Coronary artery (tissue), 2 donors: ENCODE results near the gene ZNF749.

Source experiments
- DNase-seq: peaks from one replicate; pipeline ENCODE4 v3.0.0-alpha.2; 2017; ENCODE audit warnings: low spot score
- H3K27ac ChIP-seq, 2 donors: fragments of 200-600 bp; sonication (generic); one replicate each; pipeline ENCODE4 v1.5.1; 2016 to 2019
- H3K4me3 ChIP-seq: fragments of 200-600 bp; sonication (generic); 2 replicates; pipeline ENCODE4 v1.5.1; 2016; ENCODE audit warnings: mild to moderate bottlenecking, moderate library complexity
- TF ChIP-seq, protein P1 (sequence below): fragments of 200-600 bp; sonication (generic); IDR thresholded peaks from one replicate; pipeline ENCODE4 v1.5.1; 2019; ENCODE audit warnings: antibody characterized with exemption

The ZNF749 gene

DNA sequence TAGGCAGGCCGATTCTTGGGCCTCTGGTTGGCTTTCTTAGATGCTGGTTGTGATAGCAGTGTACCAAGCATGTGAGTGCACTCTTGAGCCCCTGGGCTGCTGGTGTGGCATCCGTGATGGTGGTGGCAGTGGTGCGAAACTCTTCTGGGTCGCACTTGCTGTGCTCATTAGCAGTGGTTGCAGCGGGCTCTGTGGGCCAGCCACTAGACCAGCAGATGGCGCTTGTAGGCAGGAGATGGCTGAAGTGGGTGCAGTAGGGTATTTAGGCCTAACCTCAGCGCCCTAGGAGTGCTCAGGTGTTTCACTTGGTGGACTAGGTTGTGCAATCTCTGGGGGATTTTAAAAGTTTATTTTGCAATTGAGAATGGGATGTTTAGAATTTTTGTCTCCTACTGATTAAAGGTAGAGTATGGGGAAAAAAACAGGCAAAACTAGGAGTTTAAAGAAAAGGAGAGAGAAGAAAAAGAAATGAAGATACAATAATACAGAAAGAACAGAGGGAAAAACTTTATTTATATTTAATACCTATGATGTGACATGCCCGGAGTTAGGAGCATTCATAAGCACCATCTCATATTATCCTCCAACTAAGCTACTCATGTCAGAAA is 28.5 kb upstream of the ZNF749 start:
- no peak for DNase-seq
- Histone ChIP-seq H3K27ac (no peak overlapping the region), H3K4me3 (no peak overlapping the region)
- TF ChIP-seq, protein P1, sequence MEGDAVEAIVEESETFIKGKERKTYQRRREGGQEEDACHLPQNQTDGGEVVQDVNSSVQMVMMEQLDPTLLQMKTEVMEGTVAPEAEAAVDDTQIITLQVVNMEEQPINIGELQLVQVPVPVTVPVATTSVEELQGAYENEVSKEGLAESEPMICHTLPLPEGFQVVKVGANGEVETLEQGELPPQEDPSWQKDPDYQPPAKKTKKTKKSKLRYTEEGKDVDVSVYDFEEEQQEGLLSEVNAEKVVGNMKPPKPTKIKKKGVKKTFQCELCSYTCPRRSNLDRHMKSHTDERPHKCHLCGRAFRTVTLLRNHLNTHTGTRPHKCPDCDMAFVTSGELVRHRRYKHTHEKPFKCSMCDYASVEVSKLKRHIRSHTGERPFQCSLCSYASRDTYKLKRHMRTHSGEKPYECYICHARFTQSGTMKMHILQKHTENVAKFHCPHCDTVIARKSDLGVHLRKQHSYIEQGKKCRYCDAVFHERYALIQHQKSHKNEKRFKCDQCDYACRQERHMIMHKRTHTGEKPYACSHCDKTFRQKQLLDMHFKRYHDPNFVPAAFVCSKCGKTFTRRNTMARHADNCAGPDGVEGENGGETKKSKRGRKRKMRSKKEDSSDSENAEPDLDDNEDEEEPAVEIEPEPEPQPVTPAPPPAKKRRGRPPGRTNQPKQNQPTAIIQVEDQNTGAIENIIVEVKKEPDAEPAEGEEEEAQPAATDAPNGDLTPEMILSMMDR, result peak; percentile 20

DNA sequence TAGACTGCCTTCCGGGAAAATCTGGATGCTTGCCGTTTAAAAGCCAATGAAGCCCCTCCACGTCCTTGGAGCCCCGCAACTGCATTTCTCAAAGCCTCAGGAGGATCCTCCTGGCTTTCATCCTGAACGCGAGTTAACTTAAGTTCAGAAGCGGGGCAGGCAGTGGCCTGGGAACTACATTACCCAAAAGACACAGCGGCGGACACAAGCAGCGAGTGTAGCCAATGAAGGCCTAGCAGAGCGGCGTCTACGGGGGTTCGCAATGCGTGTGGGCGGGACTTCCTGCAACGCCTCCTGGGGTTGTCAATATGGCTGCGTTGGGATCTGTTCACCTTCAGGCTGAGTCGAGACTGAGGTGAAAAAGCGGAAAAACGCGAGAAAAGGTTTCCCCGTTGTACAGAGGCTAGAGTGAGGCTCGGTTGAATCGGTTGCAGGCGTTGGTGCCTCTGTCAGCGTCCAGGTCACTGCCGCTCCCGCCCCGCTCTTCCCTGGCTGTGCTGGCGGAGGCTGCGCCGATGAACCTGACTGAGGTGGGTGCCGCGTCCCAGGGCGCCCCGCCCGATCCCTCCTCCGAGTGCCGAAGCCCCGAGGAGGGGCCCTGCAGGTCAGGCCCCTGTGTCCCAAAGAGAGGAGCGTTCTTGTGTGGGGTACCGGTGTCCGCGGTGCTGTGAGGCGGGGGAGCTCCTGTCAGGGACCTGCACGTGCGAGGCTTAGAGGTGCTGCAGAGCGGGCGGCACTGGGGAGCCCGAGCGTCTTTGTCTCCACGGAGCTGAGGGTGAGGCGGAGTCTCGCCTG is 24.1 kb upstream of the ZNF749 start, which contains the start of gene ZNF17:
ZNF17 (plus strand) TSS at position 285 of the 795 bp plus-strand sequence. CDS start 2,455 bp downstream, outside the sequence.
- DNase-seq, result peak; percentile 93
- H3K27ac ChIP-seq, result peak within 1 kb of the TSS; percentile 55 to 65
- TF ChIP-seq, protein P1, result no peak
- peak within 1 kb of the TSS; percentile 86 for H3K4me3 ChIP-seq

DNA sequence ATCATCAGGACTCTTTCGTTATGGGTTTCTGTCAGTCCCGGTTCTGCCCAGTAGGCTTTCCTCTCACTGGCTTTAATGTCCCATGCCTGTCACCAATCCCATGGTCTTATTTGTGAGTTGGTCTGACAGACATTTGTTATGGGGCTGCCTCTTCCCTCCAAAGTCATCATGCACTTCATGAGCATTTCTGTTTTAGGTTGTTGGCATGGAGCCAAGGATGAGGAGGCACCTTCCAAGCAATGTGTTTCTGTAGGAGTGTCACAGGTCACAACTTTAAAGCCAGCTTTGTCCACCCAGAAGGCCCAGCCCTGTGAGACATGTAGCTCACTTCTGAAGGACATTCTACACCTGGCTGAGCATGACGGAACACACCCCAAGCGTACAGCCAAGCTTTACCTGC is 15.7 kb upstream of the ZNF749 start:
- Histone ChIP-seq H3K27ac (no peak overlapping the region), H3K4me3 (no peak overlapping the region)
- TF ChIP-seq, protein P1, result no peak
- no peak for DNase-seq

DNA sequence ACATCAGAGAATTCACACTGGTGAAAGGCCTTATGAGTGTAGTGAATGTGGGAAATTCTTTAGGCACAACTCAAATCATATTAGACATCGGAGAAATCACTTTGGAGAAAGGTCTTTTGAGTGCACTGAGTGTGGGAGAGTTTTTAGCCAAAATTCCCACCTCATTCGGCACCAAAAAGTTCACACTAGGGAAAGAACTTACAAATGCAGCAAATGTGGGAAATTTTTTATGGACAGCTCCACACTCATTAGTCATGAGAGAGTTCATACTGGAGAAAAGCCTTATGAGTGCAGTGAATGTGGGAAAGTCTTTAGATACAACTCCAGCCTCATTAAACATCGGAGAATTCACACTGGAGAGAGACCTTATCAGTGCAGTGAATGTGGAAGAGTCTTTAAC is 14.1 kb upstream of the ZNF749 start:
- no peak overlapping the region for H3K27ac ChIP-seq
- TF ChIP-seq, protein P1, result no peak
- no peak overlapping the region for H3K4me3 ChIP-seq
- DNase-seq, result no peak

DNA sequence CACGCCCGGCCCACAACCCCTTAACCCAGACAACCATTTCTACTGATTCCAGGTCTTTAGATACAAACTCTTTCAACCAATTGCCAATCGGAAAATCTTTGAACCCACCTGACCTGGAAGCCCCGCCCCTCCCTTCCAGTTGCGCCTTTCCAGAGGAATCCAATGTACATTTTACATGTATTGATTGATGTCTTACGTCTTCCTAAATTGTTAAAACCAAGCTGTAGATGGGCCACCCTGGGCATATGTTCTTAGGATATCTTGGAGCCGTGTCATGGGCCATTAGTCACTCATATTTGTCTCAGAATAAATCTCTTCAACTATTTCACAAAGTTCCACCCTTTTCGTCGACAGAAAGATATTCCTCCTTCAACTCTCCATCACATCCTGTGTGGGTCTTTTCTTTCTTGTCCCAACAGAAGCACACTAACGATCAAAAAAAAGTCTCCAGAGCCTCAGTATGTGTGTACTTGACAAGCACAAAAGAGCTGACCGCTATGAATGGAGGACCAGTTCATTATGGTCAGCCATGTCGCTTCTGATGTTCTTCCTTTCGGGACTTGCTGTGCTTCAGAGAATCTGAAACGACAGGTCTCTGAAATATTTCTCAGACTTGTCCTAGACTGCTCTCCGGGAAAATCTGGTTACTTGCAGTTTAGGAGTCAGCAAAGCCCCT is 601 bp upstream of the ZNF749 start:
- DNase-seq, result no peak
- Histone ChIP-seq H3K4me3 (peak overlapping the region; percentile 83), H3K27ac (no peak overlapping the region)
- TF ChIP-seq, protein P1, result no peak

DNA sequence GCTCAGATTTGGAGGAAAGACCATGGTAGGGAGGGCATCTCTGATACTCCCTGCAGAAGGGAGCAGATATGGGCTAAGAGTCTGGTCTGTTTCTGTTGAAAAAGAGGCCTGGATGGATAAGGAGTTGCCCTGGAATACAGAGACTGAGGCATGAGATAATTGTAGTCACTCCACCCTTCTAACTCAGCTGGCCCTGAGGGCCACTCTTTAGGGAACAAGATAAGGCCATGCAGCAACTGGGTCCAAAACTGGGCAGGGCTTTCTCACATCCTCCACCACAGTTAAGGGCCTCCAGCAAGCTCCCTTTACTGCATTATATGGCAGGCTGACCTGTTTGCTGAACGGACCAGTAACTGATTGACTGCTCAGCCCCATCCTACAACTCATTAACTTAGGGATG is 1.3 kb downstream of the ZNF749 start:
- Histone ChIP-seq H3K4me3 (peak overlapping the region; percentile 83), H3K27ac (no peak overlapping the region)
- DNase-seq, result no peak
- TF ChIP-seq, protein P1, result no peak
